Measurements from ENCODE around the gene PCBP4. TPM values are rescaled to one million over a fixed set of nuclear protein-coding genes. Genes with fewer than 3 reads are reported as not detected.

The PCBP4 gene
- total and polyA plus RNA-seq, 7 experiments from 2014 or later: 8.0 to 21.1 (median 13.8) TPM

DNA sequence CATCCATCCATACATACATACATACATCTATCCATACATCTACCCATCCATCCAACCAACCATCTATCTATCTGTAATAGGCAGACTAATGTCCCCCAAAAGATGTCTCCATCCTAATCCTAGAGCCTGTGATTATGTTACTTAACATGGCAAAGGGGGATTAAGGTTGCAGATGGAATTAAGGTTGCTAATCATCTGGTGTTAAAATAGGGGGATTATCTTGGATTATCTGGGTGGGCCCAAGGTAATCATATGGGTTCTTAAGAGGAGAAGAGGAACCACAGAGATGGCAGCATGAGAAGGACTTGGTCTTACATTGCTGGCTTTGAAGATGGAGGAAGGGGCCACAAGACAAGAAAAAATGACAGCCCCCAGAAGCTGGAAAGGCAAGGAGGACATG lies 43.2 kb upstream of the PCBP4 start:
- Histone ChIP-seq H3K4me3 (ENCODE audit: low read length) (no peak overlapping the region), H3K27me3 (ENCODE audit: control insufficient read depth in 2 of 2, insufficient read depth in 2 of 2, low read length in 2 of 2) (no peaks in the 10 kb centered on the region), H3K27ac (ENCODE audit: low read depth, low read length) (no peak overlapping the region), H3K4me1 (ENCODE audit: control insufficient read depth in 2 of 2, insufficient read depth in 2 of 2, low read length in 2 of 2) (peaks cover 0 to 10% of the 10 kb centered on the region in 2 donors), H3K36me3 (ENCODE audit: control insufficient read depth in 2 of 3, insufficient read depth in 3 of 3, low read length in 3 of 3) (no peaks in the 10 kb centered on the region), H3K9me3 (ENCODE audit: control insufficient read depth in 2 of 3, low read length in 3 of 3) (no peaks in the 10 kb centered on the region)
- ChIA-PET CTCF (no interaction called here), POLR2A (interaction anchor here (0.7 kb wide), 1 partner anchor 45 kb away, joined by 5 read pairs; no protein-coding TSS in a partner anchor)
- no peak for DNase-seq
- no peak for ATAC-seq
- Mint-ChIP-seq H3K36me3 (peaks cover 0 to 4% (median 0%) of the 10 kb centered on the region in 5 donors), H3K4me3 (no peak overlapping the region), H3K9me3 (peaks cover 0 to 2% (median 0%) of the 10 kb centered on the region in 11 donors), H3K27ac (no peak overlapping the region), H3K4me1 (peaks cover 1 to 10% (median 9%) of the 10 kb centered on the region in 7 donors), H3K27me3 (peaks cover 0 to 3% (median 0%) of the 10 kb centered on the region in 5 donors)
- intact Hi-C loops (cut with micrococcal nuclease): no loop called here

DNA sequence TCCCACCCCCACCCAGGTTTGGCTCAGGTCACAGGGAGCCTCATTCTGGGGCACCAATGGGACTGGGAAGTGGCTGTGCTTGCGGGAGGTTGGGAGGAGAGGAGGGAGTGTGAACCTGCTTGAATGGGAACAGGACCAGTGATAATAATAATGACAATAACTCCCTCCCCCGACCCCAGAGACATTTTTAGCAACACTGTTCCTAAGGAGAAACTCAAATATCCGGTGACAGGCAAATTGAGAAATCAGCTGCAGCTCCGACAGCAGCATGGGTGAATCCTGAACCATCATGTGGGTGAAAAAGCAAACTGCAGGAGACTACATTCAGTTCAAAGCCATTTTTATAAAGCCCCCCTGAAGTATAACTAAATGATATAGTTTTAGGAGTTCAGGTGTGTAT lies 40.0 kb upstream of the PCBP4 start:
- Mint-ChIP-seq H3K36me3 (peaks cover 0 to 4% (median 0%) of the 10 kb centered on the region in 5 donors), H3K27me3 (peaks cover 0 to 5% (median 0%) of the 10 kb centered on the region in 5 donors), H3K9me3 (peaks cover 0 to 2% (median 0%) of the 10 kb centered on the region in 11 donors), H3K4me3 (no peak overlapping the region), H3K27ac (peak overlapping the region in 1 of 9 donors; percentile 25), H3K4me1 (peaks cover 1 to 13% (median 9%) of the 10 kb centered on the region in 7 donors)
- H3K9me3 ChIP-seq (ENCODE audit: control insufficient read depth in 2 of 3, low read length in 3 of 3): no peaks in the 10 kb centered on the region
- DNase-seq (no peak), ATAC-seq (no peak)
- H3K4me1 ChIP-seq (ENCODE audit: control insufficient read depth in 2 of 2, insufficient read depth in 2 of 2, low read length in 2 of 2): peaks cover 0 to 14% of the 10 kb centered on the region in 2 donors
- intact Hi-C loops (cut with micrococcal nuclease): loop anchor here in 1 of 2 donors (10.0 kb wide), 1 partner anchor 328 kb away; no protein-coding TSS in a partner anchor
- H3K36me3 ChIP-seq (ENCODE audit: control insufficient read depth in 2 of 3, insufficient read depth in 3 of 3, low read length in 3 of 3): no peaks in the 10 kb centered on the region
- no peak overlapping the region for H3K4me3 ChIP-seq (ENCODE audit: low read length)
- no peak overlapping the region for H3K27ac ChIP-seq (ENCODE audit: low read depth, low read length)
- H3K27me3 ChIP-seq (ENCODE audit: control insufficient read depth in 2 of 2, insufficient read depth in 2 of 2, low read length in 2 of 2): no peaks in the 10 kb centered on the region
- ChIA-PET POLR2A (interaction anchor here (0.7 kb wide), 1 partner anchor 46 kb away, joined by 4 read pairs; no protein-coding TSS in a partner anchor), CTCF (interaction anchor here (7.0 kb wide), 1 partner anchor 115 kb away, joined by 67 read pairs; no protein-coding TSS in a partner anchor)

DNA sequence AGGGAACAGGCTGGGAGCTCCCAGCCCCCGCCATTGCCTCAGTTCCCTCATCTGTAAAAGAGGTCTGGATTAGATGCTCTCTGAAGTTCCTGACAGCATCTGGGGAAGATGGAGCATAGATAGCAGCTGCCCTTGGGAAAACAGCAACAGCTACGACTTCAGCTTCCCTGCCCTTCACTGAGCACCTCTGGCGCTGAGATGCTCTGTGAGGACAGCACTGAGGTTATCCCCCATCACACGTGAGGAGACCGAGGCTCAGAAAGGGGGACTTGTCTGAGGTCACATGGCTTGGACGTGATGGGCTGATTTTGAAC lies 39.5 kb upstream of the PCBP4 start:
- H3K27ac ChIP-seq (ENCODE audit: low read depth, low read length): no peak overlapping the region
- DNase-seq (no peak), ATAC-seq (no peak)
- H3K9me3 ChIP-seq (ENCODE audit: control insufficient read depth in 2 of 3, low read length in 3 of 3): no peaks in the 10 kb centered on the region
- Mint-ChIP-seq H3K4me3 (no peak overlapping the region), H3K4me1 (peaks cover 2 to 16% (median 11%) of the 10 kb centered on the region in 7 donors), H3K36me3 (no peaks in the 10 kb centered on the region), H3K9me3 (no peaks in the 10 kb centered on the region), H3K27me3 (peaks cover 0 to 5% (median 0%) of the 10 kb centered on the region in 5 donors), H3K27ac (no peak overlapping the region)
- H3K4me3 ChIP-seq (ENCODE audit: low read length): no peak overlapping the region
- CTCF ChIA-PET: interaction anchor here (7.0 kb wide), 1 partner anchor 115 kb away, joined by 67 read pairs; no protein-coding TSS in a partner anchor
- intact Hi-C loops (cut with micrococcal nuclease): loop anchor here in 1 of 2 donors (10.0 kb wide), 1 partner anchor 328 kb away; no protein-coding TSS in a partner anchor
- no peaks in the 10 kb centered on the region for H3K36me3 ChIP-seq (ENCODE audit: control insufficient read depth in 2 of 3, insufficient read depth in 3 of 3, low read length in 3 of 3)
- H3K27me3 ChIP-seq (ENCODE audit: control insufficient read depth in 2 of 2, insufficient read depth in 2 of 2, low read length in 2 of 2): no peaks in the 10 kb centered on the region
- peaks cover 2 to 17% of the 10 kb centered on the region in 2 donors for H3K4me1 ChIP-seq (ENCODE audit: control insufficient read depth in 2 of 2, insufficient read depth in 2 of 2, low read length in 2 of 2)
- POLR2A ChIA-PET: no interaction called here

DNA sequence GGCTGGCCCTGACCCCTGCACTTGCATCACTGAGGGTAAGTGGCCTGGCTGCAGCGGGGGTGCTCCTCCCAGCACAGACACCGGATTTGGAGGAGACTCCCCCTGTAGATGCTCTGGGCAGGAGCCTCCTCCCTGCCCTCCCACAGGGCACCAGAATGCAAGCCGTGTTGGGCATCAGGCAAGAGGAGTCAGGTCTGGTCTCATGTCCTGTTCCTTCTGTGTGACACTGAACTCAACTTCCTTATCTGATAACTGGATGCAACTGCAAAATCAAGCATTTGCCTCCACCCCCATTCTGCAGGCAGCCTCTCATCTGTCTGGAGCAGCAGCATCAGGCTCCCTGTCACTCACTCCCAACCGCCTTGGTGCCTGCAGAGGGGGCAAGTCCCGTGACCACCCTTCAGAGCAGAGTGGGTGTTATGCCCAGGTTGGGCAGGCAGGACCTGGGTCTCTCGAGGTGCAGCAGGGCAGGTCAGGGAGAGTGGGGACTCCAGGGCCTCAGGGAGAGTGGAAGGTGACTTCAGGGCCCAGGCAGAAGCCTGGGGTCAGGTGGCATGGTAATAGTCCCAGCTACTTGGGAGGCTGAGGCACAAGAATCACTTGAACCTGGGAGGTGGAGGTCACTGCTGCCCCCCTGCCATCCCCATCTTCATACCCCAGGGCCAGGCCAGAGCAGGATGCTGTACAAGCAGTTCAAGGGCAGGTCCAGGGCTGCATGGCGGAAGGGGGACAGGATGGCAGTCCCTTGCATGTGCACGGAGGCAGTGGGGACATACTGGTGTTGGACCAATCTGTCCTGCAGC lies 39.0 kb upstream of the PCBP4 start:
- Mint-ChIP-seq H3K27ac (peak overlapping the region in 3 of 9 donors; percentile 10 to 65 (median 39)), H3K4me1 (peaks cover 8 to 20% (median 14%) of the 10 kb centered on the region in 7 donors), H3K9me3 (no peaks in the 10 kb centered on the region), H3K27me3 (peaks cover 0 to 5% (median 0%) of the 10 kb centered on the region in 5 donors), H3K4me3 (peak overlapping the region in 6 of 10 donors; percentile 13 to 66 (median 46)), H3K36me3 (no peaks in the 10 kb centered on the region)
- intact Hi-C loops (cut with micrococcal nuclease): loop anchor here in 1 of 2 donors (10.0 kb wide), 1 partner anchor 329 kb away; no protein-coding TSS in a partner anchor
- CTCF ChIA-PET: interaction anchor here (1.0 to 7.0 kb wide), 3 partner anchors 48 to 144 kb away, joined by 4 to 70 read pairs (median 67); partner anchors contain the start of gene DUSP7
- Histone ChIP-seq H3K4me1 (ENCODE audit: control insufficient read depth in 2 of 2, insufficient read depth in 2 of 2, low read length in 2 of 2) (peaks cover 6 to 22% of the 10 kb centered on the region in 2 donors), H3K4me3 (ENCODE audit: low read length) (no peak overlapping the region), H3K9me3 (ENCODE audit: control insufficient read depth in 2 of 3, low read length in 3 of 3) (no peaks in the 10 kb centered on the region), H3K27me3 (ENCODE audit: control insufficient read depth in 2 of 2, insufficient read depth in 2 of 2, low read length in 2 of 2) (no peaks in the 10 kb centered on the region), H3K36me3 (ENCODE audit: control insufficient read depth in 2 of 3, insufficient read depth in 3 of 3, low read length in 3 of 3) (no peaks in the 10 kb centered on the region), H3K27ac (ENCODE audit: low read depth, low read length) (no peak overlapping the region)
- POLR2A ChIA-PET: interaction anchor here (0.8 to 2.3 kb wide), 2 partner anchors 8 to 11 kb away, joined by 3 to 9 read pairs; partner anchors contain the start of gene RPL29
- DNase-seq (no peak), ATAC-seq (no peak)

DNA sequence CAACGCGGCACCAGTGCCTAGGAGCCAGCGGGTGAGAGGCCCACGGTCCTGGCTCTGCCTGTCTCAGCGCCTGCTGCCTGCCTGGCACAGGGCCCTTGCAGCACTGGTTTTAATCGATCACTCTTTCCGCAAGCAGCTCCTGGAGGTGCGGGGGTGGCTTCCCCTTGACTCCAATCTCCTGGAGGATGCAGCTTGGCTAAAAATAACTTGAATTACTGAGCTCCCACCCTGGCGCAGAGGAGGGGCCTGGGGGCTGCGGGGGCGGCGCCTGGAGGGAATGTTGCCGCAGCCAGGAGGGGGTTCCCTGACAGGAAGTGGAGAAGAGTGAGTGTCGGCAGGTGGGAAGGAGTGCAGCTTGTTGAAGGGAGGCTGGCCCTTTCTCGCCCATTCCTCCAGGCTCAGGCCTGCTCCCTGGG lies 38.3 kb upstream of the PCBP4 start:
- no peaks in the 10 kb centered on the region for H3K36me3 ChIP-seq (ENCODE audit: control insufficient read depth in 2 of 3, insufficient read depth in 3 of 3, low read length in 3 of 3)
- H3K4me1 ChIP-seq (ENCODE audit: control insufficient read depth in 2 of 2, insufficient read depth in 2 of 2, low read length in 2 of 2): peaks cover 6 to 22% of the 10 kb centered on the region in 2 donors
- no peaks in the 10 kb centered on the region for H3K9me3 Mint-ChIP-seq
- no peak overlapping the region for H3K4me3 ChIP-seq (ENCODE audit: low read length)
- no peaks in the 10 kb centered on the region for H3K27me3 ChIP-seq (ENCODE audit: control insufficient read depth in 2 of 2, insufficient read depth in 2 of 2, low read length in 2 of 2)
- ATAC-seq (no peak), DNase-seq (no peak)
- no peaks in the 10 kb centered on the region for H3K36me3 Mint-ChIP-seq
- H3K4me3 Mint-ChIP-seq: peak overlapping the region in 6 of 10 donors; percentile 13 to 66 (median 46)
- no peak overlapping the region for H3K27ac ChIP-seq (ENCODE audit: low read depth, low read length)
- H3K9me3 ChIP-seq (ENCODE audit: control insufficient read depth in 2 of 3, low read length in 3 of 3): no peaks in the 10 kb centered on the region
- CTCF ChIA-PET: interaction anchor here (1.0 to 7.0 kb wide), 4 partner anchors 49 to 145 kb away, joined by 4 to 70 read pairs (median 36); partner anchors contain the start of gene DUSP7
- peaks cover 8 to 20% (median 14%) of the 10 kb centered on the region in 7 donors for H3K4me1 Mint-ChIP-seq
- intact Hi-C loops (cut with micrococcal nuclease): loop anchor here in 1 of 2 donors (10.0 kb wide), 1 partner anchor 329 kb away; no protein-coding TSS in a partner anchor
- peak overlapping the region in 2 of 9 donors; percentile 10 to 39 for H3K27ac Mint-ChIP-seq
- POLR2A ChIA-PET: interaction anchor here (0.7 to 2.3 kb wide), 3 partner anchors 8 to 85 kb away, joined by 3 to 9 read pairs (median 3); partner anchors contain the start of gene RPL29
- peaks cover 0 to 5% (median 0%) of the 10 kb centered on the region in 5 donors for H3K27me3 Mint-ChIP-seq

DNA sequence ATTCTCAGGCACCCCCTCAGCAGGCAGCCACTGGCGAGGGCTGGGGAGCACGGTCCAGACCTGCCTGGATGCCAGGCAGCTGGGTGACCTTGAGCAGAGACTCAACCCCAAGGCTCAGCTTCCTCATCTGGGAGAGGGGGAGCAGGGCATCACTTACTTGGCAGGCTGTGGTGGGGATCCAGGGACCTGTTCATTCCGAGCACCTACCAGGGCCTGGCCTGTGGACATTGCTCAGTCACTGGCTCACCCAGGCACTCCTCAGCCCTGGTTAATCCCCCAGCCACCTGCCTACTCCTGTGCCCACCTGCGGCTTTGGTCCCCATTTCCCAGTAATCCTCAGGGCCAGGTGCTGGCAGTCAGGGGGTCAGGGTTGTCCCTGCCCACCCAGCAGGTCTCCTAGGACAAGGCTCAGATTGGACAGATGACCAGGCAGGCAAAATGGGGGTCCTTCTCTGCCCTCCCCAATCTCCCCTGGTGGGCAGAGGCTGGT lies 37.7 kb upstream of the PCBP4 start:
- DNase-seq (no peak), ATAC-seq (no peak)
- no peak overlapping the region for H3K4me3 Mint-ChIP-seq
- Histone ChIP-seq H3K4me3 (ENCODE audit: low read length) (no peak overlapping the region), H3K27ac (ENCODE audit: low read depth, low read length) (no peak overlapping the region), H3K4me1 (ENCODE audit: control insufficient read depth in 2 of 2, insufficient read depth in 2 of 2, low read length in 2 of 2) (peaks cover 6 to 22% of the 10 kb centered on the region in 2 donors), H3K36me3 (ENCODE audit: control insufficient read depth in 2 of 3, insufficient read depth in 3 of 3, low read length in 3 of 3) (no peaks in the 10 kb centered on the region), H3K27me3 (ENCODE audit: control insufficient read depth in 2 of 2, insufficient read depth in 2 of 2, low read length in 2 of 2) (no peaks in the 10 kb centered on the region), H3K9me3 (ENCODE audit: control insufficient read depth in 2 of 3, low read length in 3 of 3) (no peaks in the 10 kb centered on the region)
- peaks cover 0 to 7% (median 0%) of the 10 kb centered on the region in 5 donors for H3K27me3 Mint-ChIP-seq
- peaks cover 8 to 20% (median 14%) of the 10 kb centered on the region in 7 donors for H3K4me1 Mint-ChIP-seq
- H3K36me3 Mint-ChIP-seq: no peaks in the 10 kb centered on the region
- intact Hi-C loops (cut with micrococcal nuclease): loop anchor here (5.0 to 10.0 kb wide), 3 partner anchors 192 to 330 kb away; partner anchors contain the start of gene ALAS1 (in 1 of the 2)
- POLR2A ChIA-PET: interaction anchor here (0.7 to 2.3 kb wide), 3 partner anchors 10 to 84 kb away, joined by 3 to 9 read pairs (median 7); partner anchors contain the start of gene RPL29
- CTCF ChIA-PET: interaction anchor here (0.6 to 7.0 kb wide), 6 partner anchors 22 to 1923 kb away, joined by 3 to 70 read pairs (median 4); partner anchors contain the start of genes ACY1 and DUSP7
- peak overlapping the region in 1 of 9 donors; percentile 10 for H3K27ac Mint-ChIP-seq
- no peaks in the 10 kb centered on the region for H3K9me3 Mint-ChIP-seq

Data from naive thymus-derived CD4-positive, alpha-beta T cell (primary cell).